Activated CD8-positive, alpha-beta T cell treated with anti-CD3 and anti-CD28 coated beads for 36 hours (primary cell): ENCODE results near the gene DNAH6. TPM values are rescaled to one million over a fixed set of nuclear protein-coding genes. Genes with fewer than 3 reads are reported as not detected.

Experiments
- ATAC-seq: fragments of 200-7000 bp; cut with Tn5 transposase; one replicate; pipeline ENCODE4 v1.10.0; 2021; ENCODE audit warnings: mild to moderate bottlenecking, moderate library complexity
- CTCF ChIA-PET: fragments of 350-600 bp; sonication (Branson Sonifier 250); formaldehyde crosslinking; loops from one replicate; lab custom pipeline; 2021; ENCODE audit warnings: antibody characterized with exemption; lab: Charles Lee
- POLR2A ChIA-PET: fragments of 350-600 bp; sonication (Branson Sonifier 250); formaldehyde crosslinking; loops from one replicate; lab custom pipeline; 2021; ENCODE audit warnings: antibody characterized with exemption; lab: Charles Lee
- DNase-seq: peaks from one replicate; pipeline ENCODE4 v3.0.0-alpha.2; 2020
- H3K27ac Mint-ChIP-seq: one replicate; pipeline ENCODE4 v1.8.0; 2021; ENCODE audit warnings: mild to moderate bottlenecking, mixed read lengths
- H3K27me3 Mint-ChIP-seq: one replicate; pipeline ENCODE4 v1.8.0; 2021; ENCODE audit warnings: mixed read lengths
- H3K36me3 Mint-ChIP-seq: one replicate; pipeline ENCODE4 v1.8.0; 2021; ENCODE audit warnings: low read depth, mixed read lengths
- H3K4me1 Mint-ChIP-seq: one replicate; pipeline ENCODE4 v1.8.0; 2021; ENCODE audit warnings: low read depth, mixed read lengths
- H3K4me3 Mint-ChIP-seq: one replicate; pipeline ENCODE4 v1.8.0; 2021; ENCODE audit warnings: mild to moderate bottlenecking, moderate library complexity, mixed read lengths
- H3K9me3 Mint-ChIP-seq: one replicate; pipeline ENCODE4 v1.8.0; 2021; ENCODE audit warnings: mixed read lengths
- CTCF ChIP-seq: fragments of 200-600 bp; IDR thresholded peaks from one replicate; pipeline ENCODE4 v1.8.0; 2022; ENCODE audit warnings: antibody characterized with exemption, mild to moderate bottlenecking
- intact Hi-C: fragments of 100-400 bp; cut with micrococcal nuclease; formaldehyde crosslinking; loops from one replicate; pipeline ENCODE4 v1.10.0; 2022
- total RNA-seq, 2 experiments: library from RNA; stranded (reverse); gene quantifications; one replicate each; pipeline ENCODE4 v1.2.3, GENCODE V29; 2021

Gene DNAH6
- total RNA-seq, 2 experiments from 2014 or later, result 0.90 to 1.3 TPM

- Mint-ChIP-seq H3K27me3 (no peaks in the 10 kb centered on the region), H3K36me3 (peaks cover 1% of the 10 kb centered on the region), H3K4me1 (no peaks in the 10 kb centered on the region), H3K9me3 (peaks cover 10% of the 10 kb centered on the region), H3K27ac (no peak overlapping the region), H3K4me3 (no peak overlapping the region)
- intact Hi-C loops, result no loop called here
- ChIA-PET CTCF (no interaction called here), POLR2A (no interaction called here)
- ATAC-seq, result no peak
- DNase-seq, result no peak
- TF ChIP-seq CTCF, result no peak
These were observed 42.1 kb upstream of the DNAH6 start for GRCh38 chr2:84474176-84474575.

- H3K36me3 Mint-ChIP-seq, result no peaks in the 10 kb centered on the region
- H3K9me3 Mint-ChIP-seq, result peaks cover 8% of the 10 kb centered on the region
- TF ChIP-seq CTCF, result no peak
- DNase-seq (no peak), ATAC-seq (no peak)
- intact Hi-C loops, result no loop called here
- ChIA-PET POLR2A (no interaction called here), CTCF (no interaction called here)
- H3K27me3 Mint-ChIP-seq, result no peaks in the 10 kb centered on the region
- H3K27ac Mint-ChIP-seq, result no peak overlapping the region
- H3K4me1 Mint-ChIP-seq, result peaks cover 18% of the 10 kb centered on the region
- no peak overlapping the region for H3K4me3 Mint-ChIP-seq
These were observed 38.4 kb upstream of the DNAH6 start for GRCh38 chr2:84477886-84478285.

- no peak for TF ChIP-seq CTCF
- peaks cover 8% of the 10 kb centered on the region for H3K9me3 Mint-ChIP-seq
- no peaks in the 10 kb centered on the region for H3K36me3 Mint-ChIP-seq
- CTCF ChIA-PET, result no interaction called here
- POLR2A ChIA-PET, result no interaction called here
- no peaks in the 10 kb centered on the region for H3K27me3 Mint-ChIP-seq
- no peak overlapping the region for H3K4me3 Mint-ChIP-seq
- H3K4me1 Mint-ChIP-seq, result peaks cover 18% of the 10 kb centered on the region
- DNase-seq (no peak), ATAC-seq (no peak)
- intact Hi-C loops, result no loop called here
- no peak overlapping the region for H3K27ac Mint-ChIP-seq
These were observed 37.4 kb upstream of the DNAH6 start for GRCh38 chr2:84478867-84479266.

- TF ChIP-seq CTCF, result no peak
- CTCF ChIA-PET, result interaction anchor here (1.1 to 1.7 kb wide), 3 partner anchors 13 to 817 kb away, joined by 3 to 7 read pairs (median 4); no protein-coding TSS in a partner anchor
- Mint-ChIP-seq H3K4me3 (no peak overlapping the region), H3K27ac (peak overlapping the region; percentile 21), H3K4me1 (peaks cover 18% of the 10 kb centered on the region), H3K36me3 (no peaks in the 10 kb centered on the region), H3K27me3 (no peaks in the 10 kb centered on the region), H3K9me3 (peaks cover 8% of the 10 kb centered on the region)
- peak; percentile 49 for DNase-seq
- intact Hi-C loops, result loop anchor here (10.0 kb wide), 1 partner anchor 813 kb away; no protein-coding TSS in a partner anchor
- ATAC-seq, result peak; percentile 93
- POLR2A ChIA-PET, result no interaction called here
These were observed 34.6 kb upstream of the DNAH6 start for GRCh38 chr2:84481702-84482101.

GRCh38 chr2:84482603-84483002, 33.7 kb upstream of the DNAH6 start:
- no peak for ATAC-seq
- ChIA-PET CTCF (interaction anchor here (1.1 to 1.7 kb wide), 2 partner anchors 14 to 443 kb away, joined by 4 to 7 read pairs; no protein-coding TSS in a partner anchor), POLR2A (no interaction called here)
- Mint-ChIP-seq H3K4me1 (peaks cover 18% of the 10 kb centered on the region), H3K27me3 (no peaks in the 10 kb centered on the region), H3K4me3 (no peak overlapping the region), H3K27ac (no peak overlapping the region), H3K9me3 (peaks cover 2% of the 10 kb centered on the region), H3K36me3 (no peaks in the 10 kb centered on the region)
- DNase-seq, result no peak
- intact Hi-C loops, result loop anchor here (10.0 kb wide), 1 partner anchor 812 kb away; no protein-coding TSS in a partner anchor
- no peak for TF ChIP-seq CTCF
